LNCaP clone FGC (cell line): ENCODE measurements around the gene PANK3.

Experiments
- DNase-seq: peaks from one replicate; pipeline ENCODE4 v3.0.0-alpha.2; 2011; ENCODE audit warnings: low read depth
- H3K4me3 ChIP-seq: 2 replicates; pipeline ENCODE4 v1.5.1; 2011; ENCODE audit warnings: mild to moderate bottlenecking, low read depth, low read length, control low read depth
- CTCF ChIP-seq: IDR thresholded peaks from 2 replicates; pipeline ENCODE4 v1.5.1; 2012; ENCODE audit warnings: mild to moderate bottlenecking; ENCODE audit not compliant: control insufficient read depth, insufficient read depth; ENCODE audit errors: extremely low read depth

PANK3 gene

DNA sequence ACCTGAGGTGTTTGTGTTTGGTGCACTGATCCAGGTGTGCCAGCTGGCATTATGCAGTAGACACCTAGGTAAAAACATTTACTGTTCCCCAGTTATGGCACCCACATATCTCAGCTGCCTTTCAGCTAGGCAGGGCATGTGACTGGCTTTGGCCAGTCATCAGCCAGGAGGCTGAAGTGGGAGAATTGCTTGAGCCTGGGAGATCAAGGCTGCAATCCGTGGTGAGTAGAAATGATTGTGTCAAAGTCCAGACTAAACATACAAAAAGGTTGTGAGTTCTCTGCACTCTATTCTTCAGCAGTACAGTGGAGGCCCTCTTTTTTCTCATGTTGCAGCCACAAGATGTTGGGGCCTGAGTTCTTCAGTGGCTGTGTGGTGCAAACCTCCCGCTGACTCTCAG is 53.3 kb downstream of the PANK3 start:
- no peak for DNase-seq
- no peak for TF ChIP-seq CTCF
- H3K4me3 ChIP-seq, result no peak overlapping the region

DNA sequence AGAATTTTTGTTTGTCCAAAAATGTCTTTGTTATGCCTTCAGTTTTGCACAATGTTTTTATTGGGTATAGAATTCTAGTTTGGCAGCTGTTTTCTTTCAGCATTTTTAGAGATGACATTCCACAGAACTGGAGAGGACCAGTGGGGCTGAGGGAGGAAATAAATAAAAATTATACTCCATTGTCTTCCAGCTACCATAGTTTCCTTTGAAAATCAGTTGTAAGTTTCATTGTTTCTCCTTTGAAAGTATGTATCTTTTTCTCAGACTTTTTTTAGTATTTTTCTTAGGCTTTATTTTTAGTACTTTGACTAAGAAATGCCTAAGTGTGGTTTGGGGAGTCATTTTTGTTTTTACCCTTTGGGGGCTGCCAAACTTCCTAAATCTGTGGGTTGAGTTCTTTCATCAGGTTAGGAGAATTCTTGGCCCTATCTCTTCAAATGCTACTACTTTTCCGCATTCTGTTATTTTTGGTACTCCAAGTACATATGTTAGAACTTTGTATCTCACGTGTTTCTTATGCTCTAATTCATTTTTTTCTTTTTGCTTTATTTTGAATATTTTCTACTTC is 65.2 kb downstream of the PANK3 start:
- no peak for TF ChIP-seq CTCF
- no peak for DNase-seq
- H3K4me3 ChIP-seq, result no peak overlapping the region

DNA sequence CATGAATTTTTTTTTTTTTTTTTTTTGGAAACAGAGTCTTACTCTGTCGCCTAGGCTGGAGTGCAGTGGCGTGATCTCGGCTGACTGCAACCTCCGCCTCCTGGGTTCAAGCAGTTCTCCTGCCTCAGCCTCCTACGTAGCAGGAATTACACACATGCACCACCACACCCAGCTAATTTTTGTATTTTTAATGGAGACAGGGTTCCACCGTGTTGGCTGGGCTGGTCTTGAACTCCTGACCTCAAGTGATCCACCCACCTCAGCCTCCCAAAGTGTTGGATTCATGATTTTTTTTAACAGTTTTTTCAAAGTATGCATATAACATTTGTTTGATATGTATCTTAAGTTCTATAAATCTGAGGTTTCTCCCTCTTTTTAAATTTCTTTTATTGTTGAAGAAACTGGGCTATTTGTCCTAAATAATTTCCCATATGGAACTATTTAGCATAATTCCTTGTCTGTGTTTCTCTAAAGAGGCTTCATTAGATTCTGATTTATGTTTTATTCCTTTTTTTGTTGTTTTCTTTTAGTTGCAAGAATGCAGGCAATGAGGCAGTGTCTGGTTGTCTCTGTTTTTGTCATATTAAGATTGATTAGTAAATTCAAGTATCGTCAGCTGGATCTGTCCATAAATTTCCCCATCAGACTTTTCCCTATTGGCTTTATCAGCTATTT is 76.5 kb downstream of the PANK3 start:
- no peak overlapping the region for H3K4me3 ChIP-seq
- DNase-seq, result no peak
- no peak for TF ChIP-seq CTCF
